GM06990 (cell line): ENCODE measurements around the gene BARHL1.

Source experiments
- DNase-seq: peaks from one replicate; pipeline ENCODE4 v3.0.0-alpha.2; 2011; ENCODE audit not compliant: insufficient read length; ENCODE audit errors: extremely low read depth
- H3K27me3 ChIP-seq: replicated peaks from 2 replicates; pipeline ENCODE4 v1.6.0; 2011; ENCODE audit warnings: low read length; ENCODE audit not compliant: control insufficient read depth, insufficient read depth
- H3K36me3 ChIP-seq: 2 replicates; pipeline ENCODE4 v1.5.1; 2011; ENCODE audit warnings: low read length; ENCODE audit not compliant: control insufficient read depth, insufficient read depth
- H3K4me3 ChIP-seq: replicated peaks from 2 replicates; pipeline ENCODE4 v1.5.1; 2011; ENCODE audit warnings: low read depth, mild to moderate bottlenecking, control low read depth, low read length
- TF ChIP-seq, protein P1 (sequence below): IDR thresholded peaks from 2 replicates; pipeline ENCODE4 v1.5.1; 2011; ENCODE audit warnings: low read length, control low read depth, mild to moderate bottlenecking, inconsistent platforms; ENCODE audit not compliant: insufficient read depth, poor library complexity, severe bottlenecking

Gene BARHL1

DNA sequence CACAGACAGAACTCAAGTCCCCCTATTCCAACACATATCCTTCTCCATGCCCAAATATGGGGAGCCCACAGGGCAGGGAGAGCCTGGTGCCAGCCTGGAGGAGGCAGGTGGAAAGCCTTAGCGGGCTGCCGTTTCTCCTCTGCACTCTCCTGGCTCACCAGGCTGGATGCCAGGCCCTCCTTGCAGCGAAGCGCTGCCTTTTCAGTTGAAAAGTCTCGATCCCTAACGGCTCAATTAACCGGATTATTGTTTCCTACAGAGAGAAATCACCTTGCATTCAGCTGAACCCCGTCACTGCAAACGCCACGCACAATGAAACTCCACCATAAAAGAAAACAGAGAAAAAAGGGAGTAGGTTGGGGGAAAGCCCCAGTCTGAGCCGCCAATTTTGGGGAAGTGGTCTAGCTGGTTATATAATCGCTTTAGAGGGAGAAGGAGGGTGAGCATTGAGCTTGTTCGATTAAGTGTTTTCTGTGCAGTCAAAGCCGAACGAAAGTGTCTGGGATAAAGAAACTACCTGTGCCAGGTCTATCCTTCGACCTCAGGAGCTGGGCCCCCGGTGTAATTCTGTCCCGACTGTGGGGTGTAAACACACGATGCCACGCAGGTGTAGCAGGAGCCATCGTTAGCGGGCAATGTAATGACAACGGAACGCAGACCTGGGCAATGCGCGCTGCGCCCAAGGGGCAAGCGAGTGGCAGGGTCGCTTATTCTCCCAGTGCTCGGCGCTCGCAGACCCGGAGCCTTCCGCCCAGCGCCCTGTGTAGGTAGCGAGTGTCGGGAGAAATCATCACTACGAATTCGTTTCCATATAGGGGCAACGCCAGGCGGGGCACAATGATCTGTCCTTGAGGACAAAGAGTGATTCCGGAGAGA lies 3.8 kb downstream of the BARHL1 start:
- no peak overlapping the region for H3K4me3 ChIP-seq
- no peaks in the 10 kb centered on the region for H3K36me3 ChIP-seq
- peaks cover 12% of the 10 kb centered on the region for H3K27me3 ChIP-seq
- DNase-seq = no peak
- TF ChIP-seq, protein P1, sequence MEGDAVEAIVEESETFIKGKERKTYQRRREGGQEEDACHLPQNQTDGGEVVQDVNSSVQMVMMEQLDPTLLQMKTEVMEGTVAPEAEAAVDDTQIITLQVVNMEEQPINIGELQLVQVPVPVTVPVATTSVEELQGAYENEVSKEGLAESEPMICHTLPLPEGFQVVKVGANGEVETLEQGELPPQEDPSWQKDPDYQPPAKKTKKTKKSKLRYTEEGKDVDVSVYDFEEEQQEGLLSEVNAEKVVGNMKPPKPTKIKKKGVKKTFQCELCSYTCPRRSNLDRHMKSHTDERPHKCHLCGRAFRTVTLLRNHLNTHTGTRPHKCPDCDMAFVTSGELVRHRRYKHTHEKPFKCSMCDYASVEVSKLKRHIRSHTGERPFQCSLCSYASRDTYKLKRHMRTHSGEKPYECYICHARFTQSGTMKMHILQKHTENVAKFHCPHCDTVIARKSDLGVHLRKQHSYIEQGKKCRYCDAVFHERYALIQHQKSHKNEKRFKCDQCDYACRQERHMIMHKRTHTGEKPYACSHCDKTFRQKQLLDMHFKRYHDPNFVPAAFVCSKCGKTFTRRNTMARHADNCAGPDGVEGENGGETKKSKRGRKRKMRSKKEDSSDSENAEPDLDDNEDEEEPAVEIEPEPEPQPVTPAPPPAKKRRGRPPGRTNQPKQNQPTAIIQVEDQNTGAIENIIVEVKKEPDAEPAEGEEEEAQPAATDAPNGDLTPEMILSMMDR = no peak

DNA sequence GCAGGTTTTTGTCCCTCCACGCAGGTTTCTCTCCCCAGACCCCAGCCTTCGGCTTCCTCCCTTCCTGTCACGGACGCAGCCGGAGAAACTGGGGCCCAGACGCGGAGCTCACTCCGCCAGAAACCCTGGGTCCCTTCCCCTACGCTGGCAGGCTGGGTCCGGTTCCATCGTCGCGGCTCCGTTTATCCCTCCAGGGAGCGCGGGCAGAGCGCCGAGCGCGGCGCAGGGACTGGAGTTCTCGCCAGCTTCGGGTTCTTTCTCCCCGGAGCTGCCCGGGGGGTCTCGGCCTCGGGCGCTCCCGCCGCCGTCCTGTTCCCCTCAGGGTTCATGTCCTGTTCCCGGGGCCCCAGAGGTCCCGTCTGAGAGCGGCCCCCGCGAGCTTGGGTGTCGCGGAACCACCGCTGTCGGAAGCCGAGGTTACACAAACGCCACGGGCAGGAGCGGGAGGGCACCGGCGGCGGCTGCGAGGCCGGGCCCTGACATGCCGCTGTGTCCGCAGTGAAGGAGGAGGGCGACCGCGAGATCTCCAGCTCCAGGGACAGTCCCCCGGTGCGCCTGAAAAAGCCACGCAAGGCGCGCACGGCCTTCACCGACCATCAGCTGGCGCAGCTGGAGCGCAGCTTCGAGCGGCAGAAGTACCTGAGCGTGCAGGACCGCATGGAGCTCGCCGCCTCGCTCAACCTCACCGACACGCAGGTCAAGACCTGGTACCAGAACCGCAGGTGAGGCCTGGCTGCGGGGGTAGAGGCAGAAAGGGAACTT lies 4.6 kb downstream of the BARHL1 start:
- peaks cover 12% of the 10 kb centered on the region for H3K27me3 ChIP-seq

DNA sequence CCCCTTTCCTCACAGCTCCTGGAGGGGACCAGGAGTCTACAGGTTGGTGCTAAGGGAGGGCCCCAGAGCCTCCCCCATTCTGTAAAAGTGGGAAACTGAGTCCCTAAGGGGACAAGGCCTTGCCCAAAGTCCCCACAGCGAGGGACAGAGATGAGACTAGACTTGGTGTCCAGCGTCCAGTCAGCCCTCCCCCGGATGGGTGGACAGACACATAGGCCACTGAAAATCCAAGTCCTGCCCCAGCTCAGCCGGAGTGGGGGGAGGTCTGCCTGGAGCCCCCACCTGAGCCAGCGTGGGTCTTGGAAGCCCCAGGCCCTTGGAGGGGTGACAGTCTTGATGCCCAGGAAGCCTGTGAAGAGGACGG lies 5.2 kb downstream of the BARHL1 start:
- Histone ChIP-seq H3K27me3 (peaks cover 12% of the 10 kb centered on the region), H3K4me3 (no peak overlapping the region), H3K36me3 (no peaks in the 10 kb centered on the region)
- TF ChIP-seq, protein P1 = no peak
- DNase-seq = no peak

More for the DNA sequence above, 4.6 kb downstream of the BARHL1 start:
- Histone ChIP-seq H3K36me3 (no peaks in the 10 kb centered on the region), H3K4me3 (no peak overlapping the region)
- TF ChIP-seq, protein P1 = no peak
- DNase-seq = no peak

DNA sequence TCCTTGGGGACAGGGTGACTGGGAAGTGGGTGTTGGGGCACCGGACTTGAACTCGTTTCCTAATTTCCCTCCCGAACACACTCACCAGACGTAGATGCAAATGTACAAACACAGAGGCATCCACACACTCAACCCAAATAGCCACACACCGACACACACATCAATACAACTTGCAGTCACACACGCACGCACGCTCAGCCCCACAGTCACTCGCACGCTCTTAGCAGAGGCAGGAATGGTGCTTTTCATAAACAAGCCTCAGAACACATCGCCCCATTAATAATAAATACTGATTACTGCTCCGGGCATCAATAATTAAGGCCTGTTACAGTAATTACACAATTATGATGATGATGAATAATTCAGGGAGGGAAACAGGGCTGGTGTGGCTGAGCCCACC lies 5.7 kb downstream of the BARHL1 start:
- H3K27me3 ChIP-seq = peaks cover 11% of the 10 kb centered on the region
- TF ChIP-seq, protein P1 = no peak
- H3K4me3 ChIP-seq = no peak overlapping the region
- no peak for DNase-seq
- H3K36me3 ChIP-seq = no peaks in the 10 kb centered on the region

DNA sequence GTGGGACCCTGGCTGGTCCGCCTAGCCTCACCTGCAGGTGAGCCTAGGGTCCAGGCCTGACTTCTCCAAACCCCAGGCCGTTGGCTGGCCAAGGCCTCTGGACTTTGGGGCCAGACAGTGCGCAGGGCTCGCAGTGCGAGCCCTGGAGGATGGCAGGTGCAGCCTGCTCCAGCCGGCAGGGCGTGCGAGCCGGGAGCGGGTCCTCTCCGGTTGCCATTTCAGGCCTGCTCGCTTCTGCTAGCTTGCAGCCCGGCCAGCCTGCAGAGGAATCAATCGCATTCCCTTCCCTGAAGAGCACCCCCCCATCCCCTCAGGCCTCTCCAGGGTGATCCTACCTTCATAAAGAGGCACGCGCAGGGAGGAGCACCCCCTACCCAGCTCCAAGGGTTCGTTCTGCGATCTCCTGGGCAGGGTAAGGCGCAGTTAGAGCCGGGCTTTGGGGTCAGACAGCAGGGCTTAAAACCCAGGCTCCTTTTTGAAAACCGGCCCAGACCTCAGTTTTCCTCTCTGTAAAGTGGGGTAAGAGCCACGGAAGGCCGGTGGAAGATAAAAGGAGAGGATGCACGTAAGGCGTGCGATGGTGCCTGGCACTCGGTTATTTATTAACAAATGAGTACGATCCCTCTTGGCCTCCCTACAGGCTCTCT lies 6.2 kb downstream of the BARHL1 start:
- no peak overlapping the region for H3K4me3 ChIP-seq

More for the DNA sequence above, 6.2 kb downstream of the BARHL1 start:
- peaks cover 9% of the 10 kb centered on the region for H3K27me3 ChIP-seq
- DNase-seq = no peak
- TF ChIP-seq, protein P1 = no peak
- H3K36me3 ChIP-seq = peaks cover 1% of the 10 kb centered on the region; the same call in 1 of the 2 replicates
